Smooth muscle cell (in vitro differentiated cells): ENCODE data around the gene KLHL17. TPM values are rescaled to one million over a fixed set of nuclear protein-coding genes. Genes with fewer than 3 reads are reported as not detected.
A peak's percentile ranks its signal among the peaks of the same experiment; 100 is the strongest.

Experiments used
- DNase-seq: peaks from one replicate; lab custom pipeline; 2025; ENCODE audit not compliant: unreplicated experiment; lab: John Stamatoyannopoulos, UW
- H2AFZ ChIP-seq: fragments of 200-600 bp; sonication (generic); 2 replicates; pipeline ENCODE4 v1.6.0; 2016; ENCODE audit warnings: antibody characterized with exemption, low read depth, mild to moderate bottlenecking
- H3F3A ChIP-seq: fragments of 200-600 bp; sonication (generic); 2 replicates; pipeline ENCODE4 v1.6.0; 2017; ENCODE audit warnings: antibody characterized with exemption, low read depth
- H3K27ac ChIP-seq: fragments of 200-600 bp; sonication (generic); 2 replicates; pipeline ENCODE4 v1.5.1; 2016; ENCODE audit warnings: low read depth, mild to moderate bottlenecking
- H3K27me3 ChIP-seq: fragments of 200-600 bp; sonication (generic); 2 replicates; pipeline ENCODE4 v1.6.1; 2016; ENCODE audit warnings: low read depth, mild to moderate bottlenecking
- H3K36me3 ChIP-seq: fragments of 200-600 bp; sonication (generic); 2 replicates; pipeline ENCODE4 v1.5.1; 2016; ENCODE audit warnings: low read depth
- H3K4me1 ChIP-seq: fragments of 200-600 bp; sonication (generic); 2 replicates; pipeline ENCODE4 v1.5.1; 2016; ENCODE audit warnings: low read depth
- H3K4me2 ChIP-seq: fragments of 200-600 bp; sonication (generic); 2 replicates; pipeline ENCODE4 v1.6.0; 2016; ENCODE audit warnings: mild to moderate bottlenecking
- H3K4me3 ChIP-seq: fragments of 200-600 bp; sonication (generic); 2 replicates; pipeline ENCODE4 v1.5.1; 2016; ENCODE audit warnings: mild to moderate bottlenecking
- H3K79me2 ChIP-seq: fragments of 200-600 bp; sonication (generic); 2 replicates; pipeline ENCODE4 v1.6.0; 2016; ENCODE audit warnings: low read depth, mild to moderate bottlenecking
- H3K9ac ChIP-seq: fragments of 200-600 bp; sonication (generic); 2 replicates; pipeline ENCODE4 v1.6.0; 2016; ENCODE audit warnings: low read depth
- H3K9me3 ChIP-seq: fragments of 200-600 bp; sonication (generic); replicated peaks from 2 replicates; pipeline ENCODE4 v1.5.1; 2016; ENCODE audit warnings: low read depth
- H4K20me1 ChIP-seq: fragments of 200-600 bp; sonication (generic); 2 replicates; pipeline ENCODE4 v1.6.0; 2016; ENCODE audit warnings: low read depth
- CTCF ChIP-seq: fragments of 200-600 bp; sonication (generic); IDR thresholded peaks from 2 replicates; pipeline ENCODE4 v1.5.1; 2017; ENCODE audit warnings: borderline replicate concordance, mild to moderate bottlenecking, antibody characterized with exemption; ENCODE audit not compliant: insufficient read depth, poor library complexity, severe bottlenecking
- WGBS: methylation state at CpG from one replicate; pipeline ENCODE4 v1.1.7; 2016; ENCODE audit warnings: low lambda C conversion rate; 5-methylcytosine and 5-hydroxymethylcytosine counted together
- polyA plus RNA-seq: library from polyadenylated mRNA; unstranded; fragments of >200 nt; fragmentation: Nextera tagmentation; extraction: Ambion mirVana; gene quantifications from 2 replicates; pipeline ENCODE4 v1.2.1, GENCODE V29; 2016
- total RNA-seq: library from RNA; depleted of rRNA; stranded (reverse); fragments of >200 nt; gene quantifications from 2 replicates; pipeline ENCODE4 v1.2.3, GENCODE V29; 2014

The KLHL17 gene
- total and polyA plus RNA-seq, 2 experiments from 2014 or later, result 10.2 to 29.9 TPM

- Histone ChIP-seq H3K4me1 (peaks cover 13% of the 10 kb centered on the region), H3F3A (no peaks in the 10 kb centered on the region), H2AFZ (peak overlapping the region; percentile 63), H3K27ac (peak overlapping the region; percentile 94), H3K27me3 (no peaks in the 10 kb centered on the region), H3K4me3 (peak overlapping the region; percentile 70), H3K79me2 (peaks cover 3% of the 10 kb centered on the region), H3K36me3 (no peaks in the 10 kb centered on the region), H3K9me3 (no peaks in the 10 kb centered on the region), H4K20me1 (peaks cover 33% of the 10 kb centered on the region), H3K9ac (peak overlapping the region; percentile 88), H3K4me2 (peak overlapping the region; percentile 99)
- no peak for TF ChIP-seq CTCF
- 7% methylated on average over 34 of the region's 58 CpGs for WGBS
- DNase-seq, result no peak
Measured at GRCh38 chr1:1001057-1001783, 40.8 kb downstream of the KLHL17 start.

GRCh38 chr1:1003618-1004419 is 43.4 kb downstream of the KLHL17 start:
- Histone ChIP-seq H3K4me2 (no peak overlapping the region), H3K79me2 (peaks cover 3% of the 10 kb centered on the region), H3K36me3 (no peaks in the 10 kb centered on the region), H3K4me1 (peaks cover 9% of the 10 kb centered on the region), H3K27me3 (no peaks in the 10 kb centered on the region), H3K4me3 (no peak overlapping the region), H4K20me1 (peaks cover 15% of the 10 kb centered on the region), H3F3A (no peaks in the 10 kb centered on the region), H2AFZ (no peak overlapping the region), H3K9me3 (no peaks in the 10 kb centered on the region), H3K9ac (no peak overlapping the region), H3K27ac (no peak overlapping the region)
- 86% methylated on average over 20 of the region's 22 CpGs for WGBS
- DNase-seq, result no peak
- no peak for TF ChIP-seq CTCF

GRCh38 chr1:1004420-1004779 is 44.0 kb downstream of the KLHL17 start:
- TF ChIP-seq CTCF, result no peak
- Histone ChIP-seq H3K79me2 (peaks cover under 1% of the 10 kb centered on the region), H3F3A (no peaks in the 10 kb centered on the region), H2AFZ (no peak overlapping the region), H3K4me2 (no peak overlapping the region), H3K27me3 (no peaks in the 10 kb centered on the region), H3K36me3 (no peaks in the 10 kb centered on the region), H3K9me3 (no peaks in the 10 kb centered on the region), H4K20me1 (peaks cover 15% of the 10 kb centered on the region), H3K9ac (no peak overlapping the region), H3K27ac (no peak overlapping the region), H3K4me3 (no peak overlapping the region), H3K4me1 (peaks cover 9% of the 10 kb centered on the region)
- no peak for DNase-seq
- WGBS, result 81% methylated on average over 7 of the region's 7 CpGs
